ENCODE data around the gene EPN2. TPM values are rescaled to one million over a fixed set of nuclear protein-coding genes. Genes with fewer than 3 reads are reported as not detected.

The EPN2 gene
- polyA plus RNA-seq, 1 donor = 28.8 TPM

GRCh38 chr17:19313066-19313745, 76.0 kb downstream of the EPN2 start:
- no peak for DNase-seq

GRCh38 chr17:19313746-19314651, 76.8 kb downstream of the EPN2 start:
- no peak for DNase-seq

GRCh38 chr17:19315104-19315503, 77.9 kb downstream of the EPN2 start:
- no peak for DNase-seq

- DNase-seq = no peak
Observed at GRCh38 chr17:19316761-19317358, 79.7 kb downstream of the EPN2 start.

GRCh38 chr17:19317359-19318095, 80.4 kb downstream of the EPN2 start:
- peak; percentile 75 for DNase-seq

GRCh38 chr17:19318611-19319010, 81.4 kb downstream of the EPN2 start:
- no peak for DNase-seq

- DNase-seq = no peak
Observed at GRCh38 chr17:19319771-19320505, 82.8 kb downstream of the EPN2 start.

DNA sequence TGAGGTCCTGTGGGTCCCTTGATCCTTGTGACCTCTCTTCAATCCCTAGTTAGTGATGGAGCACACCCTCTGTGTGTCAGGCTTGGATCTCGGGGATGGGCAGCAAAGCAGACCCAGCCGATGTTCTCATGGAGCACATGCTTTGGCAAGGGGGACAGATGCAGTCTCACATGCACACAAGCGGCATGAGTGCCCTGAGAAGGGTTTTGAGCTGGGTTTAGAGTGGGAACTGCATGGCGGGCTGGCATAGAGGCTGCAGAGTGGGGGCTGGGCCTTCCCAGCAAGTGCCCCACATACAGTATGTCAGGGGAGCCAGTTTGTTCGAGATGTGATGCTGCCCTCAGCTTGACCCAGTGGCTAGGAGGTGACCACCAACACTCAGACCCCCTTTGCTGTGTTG, 83.7 kb downstream of the EPN2 start:
- DNase-seq = no peak

- DNase-seq = no peak
Observed at GRCh38 chr17:19321481-19322128, 84.4 kb downstream of the EPN2 start.

DNA sequence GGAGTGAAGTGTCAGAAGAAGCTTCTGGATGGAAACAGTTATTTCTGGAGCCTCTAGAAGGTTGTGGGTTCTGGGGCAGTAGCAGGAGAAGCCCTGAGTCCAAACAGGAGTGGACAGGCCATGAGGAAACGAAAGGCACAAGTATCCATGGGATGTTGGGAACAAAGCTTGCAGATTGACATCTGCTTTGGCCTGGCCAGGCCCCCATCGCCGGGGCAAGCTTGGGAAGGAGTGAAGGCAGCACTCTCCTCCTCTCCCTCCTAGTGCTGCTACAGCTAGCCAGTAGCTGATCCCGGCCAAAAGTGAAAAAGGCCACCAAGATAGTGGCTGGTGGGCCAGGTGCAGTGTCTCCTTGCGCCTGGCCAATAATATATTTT, 85.0 kb downstream of the EPN2 start:
- DNase-seq = no peak

DNA sequence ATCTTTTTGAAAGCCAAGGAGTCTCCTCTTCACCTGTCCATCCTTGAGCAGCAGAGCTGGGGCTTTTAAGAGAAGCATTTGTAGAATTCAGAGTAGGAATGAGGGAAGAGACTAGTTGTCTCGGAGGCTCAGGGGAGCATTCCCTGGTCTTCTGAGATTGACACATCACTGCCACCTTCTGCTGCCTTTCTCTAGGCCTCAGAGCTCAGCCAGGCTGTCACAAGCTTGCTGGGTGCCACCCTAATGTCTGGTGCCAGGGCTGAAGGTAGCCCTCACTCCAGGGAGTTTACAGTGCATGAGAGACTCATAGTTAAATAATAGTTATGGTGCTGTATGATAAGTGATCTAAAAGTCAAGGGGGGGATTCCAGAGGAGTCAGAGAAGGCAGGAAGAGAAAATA, 85.7 kb downstream of the EPN2 start:
- no peak for DNase-seq

DNA sequence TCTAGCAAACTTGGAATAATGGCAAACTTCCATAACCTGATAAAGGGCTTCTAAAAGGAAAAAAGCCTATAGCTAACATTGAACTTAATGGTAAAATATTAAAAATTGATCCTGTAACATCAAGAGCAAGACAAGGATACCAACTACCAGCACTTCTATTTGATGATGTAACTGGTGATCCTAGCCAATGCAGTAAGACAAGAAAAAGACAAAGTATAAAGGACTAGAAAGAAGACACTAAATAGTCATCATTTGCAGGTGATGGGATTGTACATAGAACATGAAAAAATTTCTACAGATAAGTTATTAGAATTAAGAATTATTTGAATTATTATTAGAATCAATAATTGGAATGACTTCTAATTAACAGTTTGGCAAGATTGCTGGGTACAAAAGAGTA, 88.4 kb downstream of the EPN2 start:
- no peak for DNase-seq

DNA sequence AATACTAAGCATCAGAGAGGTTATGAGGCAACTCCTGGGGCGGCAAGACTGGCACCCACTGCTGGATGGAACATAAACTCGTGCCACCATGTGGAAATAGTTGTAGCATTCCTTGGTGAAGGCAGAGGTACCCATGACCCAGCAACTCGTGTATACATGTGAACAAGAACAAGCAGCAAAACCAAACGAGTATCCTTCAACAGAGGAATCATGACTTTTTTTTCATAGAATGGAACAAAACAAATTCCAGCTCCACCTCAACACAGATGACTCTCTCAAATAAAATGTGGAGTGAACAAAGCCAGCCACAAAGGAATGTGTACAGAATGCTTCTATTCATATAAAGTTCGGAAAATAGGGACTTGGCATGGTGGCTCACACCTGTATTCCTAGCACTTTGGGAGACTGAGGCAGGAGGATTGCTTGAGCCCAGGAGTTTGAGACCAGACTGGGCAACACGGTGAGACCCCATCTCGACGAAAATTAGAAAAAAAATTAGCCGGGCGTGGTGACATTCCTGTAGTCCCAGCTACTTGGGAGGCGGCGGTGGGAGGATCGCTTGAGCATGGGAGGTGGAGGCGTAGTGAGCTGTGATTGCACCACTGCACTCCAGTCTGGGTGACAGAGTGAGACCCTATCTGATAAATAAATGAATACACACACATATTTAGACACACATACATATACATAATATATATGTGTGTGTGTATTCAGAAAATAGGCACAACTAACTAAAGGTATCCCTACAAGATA, 90.0 kb downstream of the EPN2 start:
- DNase-seq = no peak

DNA sequence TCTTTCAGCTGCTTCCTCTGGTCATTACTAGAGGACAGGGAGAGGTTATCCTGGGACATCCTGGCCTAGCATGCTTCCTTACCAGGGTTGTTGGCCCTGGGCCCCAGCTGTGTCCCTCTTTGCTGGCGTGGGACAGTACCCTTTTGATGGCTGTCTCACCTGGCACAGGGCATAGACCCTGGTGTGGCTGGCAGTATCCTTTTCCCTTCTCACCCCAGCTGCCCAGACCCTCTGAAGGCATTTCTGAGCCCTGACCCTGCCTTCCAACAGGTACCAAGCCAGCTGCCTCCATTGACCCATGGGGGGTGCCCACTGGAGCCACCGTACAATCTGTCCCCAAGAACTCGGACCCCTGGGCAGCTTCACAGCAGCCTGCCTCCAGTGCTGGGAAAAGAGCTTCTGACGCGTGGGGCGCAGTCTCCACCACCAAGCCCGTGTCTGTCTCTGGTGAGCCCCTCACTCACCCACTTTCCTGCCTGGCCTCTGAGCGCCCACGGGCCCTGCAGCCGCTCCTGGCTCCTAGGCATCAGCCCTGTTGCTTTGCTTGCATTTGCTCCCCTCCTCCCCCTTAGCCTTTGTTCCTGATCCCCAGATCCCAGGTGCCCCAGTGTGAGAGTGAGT, 91.4 kb downstream of the EPN2 start:
- DNase-seq = no peak

GRCh38 chr17:19329136-19329535, 92.0 kb downstream of the EPN2 start:
- DNase-seq = no peak

GRCh38 chr17:19329839-19330238, 92.7 kb downstream of the EPN2 start:
- no peak for DNase-seq

- DNase-seq = no peak
Observed at GRCh38 chr17:19330271-19330670, 93.1 kb downstream of the EPN2 start.

DNA sequence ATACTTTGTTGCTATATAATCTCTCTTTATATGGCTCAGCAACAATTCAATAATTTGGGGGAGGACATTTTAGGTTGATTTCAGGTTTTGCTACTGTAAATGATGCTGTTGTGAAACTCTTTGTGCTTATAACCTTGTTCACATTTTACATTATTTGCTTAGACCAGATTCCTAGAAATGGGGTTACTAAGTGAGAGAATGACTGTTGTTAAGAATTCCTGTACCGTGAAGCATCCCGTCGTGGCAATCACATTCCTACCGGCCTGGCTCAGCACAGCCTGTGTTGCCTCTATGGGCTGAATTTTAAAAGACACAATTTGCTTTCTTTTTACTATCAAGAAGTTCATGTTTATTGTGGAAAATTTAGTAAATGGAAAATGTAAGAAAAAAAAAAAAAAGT, 94.0 kb downstream of the EPN2 start:
- no peak for DNase-seq

GRCh38 chr17:19331543-19332245, 94.5 kb downstream of the EPN2 start:
- DNase-seq = no peak
